Measurements from ENCODE around the gene GPR65.

GPR65 gene

GRCh38 chr14:88044776-88045446 lies 40.0 kb downstream of the GPR65 start:
- ChIA-PET CTCF (no interaction called here), POLR2A (no interaction called here)
- H3K4me1 ChIP-seq (ENCODE audit: control extremely low read depth in 1 of 4, control insufficient read depth in 4 of 4, insufficient read depth in 4 of 4, low read length in 3 of 4): peaks cover 0 to 9% (median 0%) of the 10 kb centered on the region in 4 experiments
- peak; percentile 5 to 39 (median 23) for DNase-seq
- WGBS (ENCODE audit: insufficient coverage): 100% methylated on average over 1 of the region's 4 CpGs
- H3K27ac ChIP-seq (ENCODE audit: insufficient read depth in 1 of 2, low read depth in 1 of 2, low read length in 2 of 2, poor library complexity in 1 of 2, severe bottlenecking in 2 of 2): no peak overlapping the region
- peaks cover 2 to 42% (median 5%) of the 10 kb centered on the region in 5 experiments for H3K27me3 ChIP-seq (replicated peaks in 2 of 5; ENCODE audit: control insufficient read depth in 4 of 5, insufficient read depth in 5 of 5, low read length in 4 of 5)
- H3K9me3 ChIP-seq (ENCODE audit: control extremely low read depth in 1 of 5, control insufficient read depth in 4 of 5, insufficient read depth in 2 of 5, low read depth in 1 of 5, low read length in 4 of 5): peaks cover 0 to 1% (median 0%) of the 10 kb centered on the region in 5 experiments
- no peaks in the 10 kb centered on the region for H3K36me3 ChIP-seq (ENCODE audit: control insufficient read depth in 4 of 4, insufficient read depth in 4 of 4, low read length in 3 of 4)
- no peak overlapping the region for H3K4me3 ChIP-seq (ENCODE audit: control insufficient read depth in 1 of 7, extremely low read depth in 1 of 7, insufficient read depth in 4 of 7, low read depth in 2 of 7, low read length in 6 of 7)

GRCh38 chr14:88045705-88046104 lies 40.8 kb downstream of the GPR65 start:
- Histone ChIP-seq H3K27ac (ENCODE audit: insufficient read depth in 1 of 2, low read depth in 1 of 2, low read length in 2 of 2, poor library complexity in 1 of 2, severe bottlenecking in 2 of 2) (no peak overlapping the region), H3K4me3 (ENCODE audit: control insufficient read depth in 1 of 7, extremely low read depth in 1 of 7, insufficient read depth in 4 of 7, low read depth in 2 of 7, low read length in 6 of 7) (no peak overlapping the region), H3K36me3 (ENCODE audit: control insufficient read depth in 4 of 4, insufficient read depth in 4 of 4, low read length in 3 of 4) (no peaks in the 10 kb centered on the region), H3K9me3 (ENCODE audit: control extremely low read depth in 1 of 5, control insufficient read depth in 4 of 5, insufficient read depth in 2 of 5, low read depth in 1 of 5, low read length in 4 of 5) (peaks cover 0 to 1% (median 0%) of the 10 kb centered on the region in 5 experiments), H3K27me3 (replicated peaks in 2 of 5; ENCODE audit: control insufficient read depth in 4 of 5, insufficient read depth in 5 of 5, low read length in 4 of 5) (peaks cover 2 to 42% (median 5%) of the 10 kb centered on the region in 5 experiments), H3K4me1 (ENCODE audit: control extremely low read depth in 1 of 4, control insufficient read depth in 4 of 4, insufficient read depth in 4 of 4, low read length in 3 of 4) (peaks cover 0 to 9% (median 0%) of the 10 kb centered on the region in 4 experiments)
- DNase-seq: no peak
- 32% methylated on average over 2 of the region's 3 CpGs for WGBS (ENCODE audit: insufficient coverage)
- ChIA-PET POLR2A (no interaction called here), CTCF (no interaction called here)

GRCh38 chr14:88048351-88048750 lies 43.4 kb downstream of the GPR65 start:
- ChIA-PET POLR2A (no interaction called here), CTCF (interaction anchor here (1.7 kb wide), 1 partner anchor 34 kb away, joined by 6 read pairs; no protein-coding TSS in a partner anchor)
- no peaks in the 10 kb centered on the region for H3K9me3 ChIP-seq (ENCODE audit: control extremely low read depth in 1 of 5, control insufficient read depth in 4 of 5, insufficient read depth in 2 of 5, low read depth in 1 of 5, low read length in 4 of 5)
- peaks cover 0 to 9% (median 0%) of the 10 kb centered on the region in 4 experiments for H3K4me1 ChIP-seq (ENCODE audit: control extremely low read depth in 1 of 4, control insufficient read depth in 4 of 4, insufficient read depth in 4 of 4, low read length in 3 of 4)
- no peaks in the 10 kb centered on the region for H3K36me3 ChIP-seq (ENCODE audit: control insufficient read depth in 4 of 4, insufficient read depth in 4 of 4, low read length in 3 of 4)
- no peak for DNase-seq
- no peak overlapping the region for H3K4me3 ChIP-seq (ENCODE audit: control insufficient read depth in 1 of 7, extremely low read depth in 1 of 7, insufficient read depth in 4 of 7, low read depth in 2 of 7, low read length in 6 of 7)
- peaks cover 2 to 34% (median 2%) of the 10 kb centered on the region in 5 experiments for H3K27me3 ChIP-seq (replicated peaks in 2 of 5; ENCODE audit: control insufficient read depth in 4 of 5, insufficient read depth in 5 of 5, low read length in 4 of 5)
- no peak overlapping the region for H3K27ac ChIP-seq (ENCODE audit: insufficient read depth in 1 of 2, low read depth in 1 of 2, low read length in 2 of 2, poor library complexity in 1 of 2, severe bottlenecking in 2 of 2)
- no CpG with 5 or more reads among the region's 1 CpG for WGBS (ENCODE audit: insufficient coverage)

GRCh38 chr14:88049266-88049665 lies 44.3 kb downstream of the GPR65 start:
- POLR2A ChIA-PET: no interaction called here
- no CpG with 5 or more reads among the region's 1 CpG for whole genome bisulfite sequencing (ENCODE audit: insufficient coverage)
- peaks cover 2 to 31% (median 2%) of the 10 kb centered on the region in 5 experiments for H3K27me3 ChIP-seq (replicated peaks in 2 of 5; ENCODE audit: control insufficient read depth in 4 of 5, insufficient read depth in 5 of 5, low read length in 4 of 5)
- no peak for DNase-seq
- H3K36me3 ChIP-seq (ENCODE audit: control insufficient read depth in 4 of 4, insufficient read depth in 4 of 4, low read length in 3 of 4): no peaks in the 10 kb centered on the region
- CTCF ChIA-PET: interaction anchor here (1.7 kb wide), 1 partner anchor 35 kb away, joined by 6 read pairs; no protein-coding TSS in a partner anchor
- H3K9me3 ChIP-seq (ENCODE audit: control extremely low read depth in 1 of 5, control insufficient read depth in 4 of 5, insufficient read depth in 2 of 5, low read depth in 1 of 5, low read length in 4 of 5): no peaks in the 10 kb centered on the region
- H3K4me1 ChIP-seq (ENCODE audit: control extremely low read depth in 1 of 4, control insufficient read depth in 4 of 4, insufficient read depth in 4 of 4, low read length in 3 of 4): peaks cover 0 to 9% (median 0%) of the 10 kb centered on the region in 4 experiments
- H3K4me3 ChIP-seq (ENCODE audit: control insufficient read depth in 1 of 7, extremely low read depth in 1 of 7, insufficient read depth in 4 of 7, low read depth in 2 of 7, low read length in 6 of 7): no peak overlapping the region
- no peak overlapping the region for H3K27ac ChIP-seq (ENCODE audit: insufficient read depth in 1 of 2, low read depth in 1 of 2, low read length in 2 of 2, poor library complexity in 1 of 2, severe bottlenecking in 2 of 2)

GRCh38 chr14:88049936-88050335 lies 45.0 kb downstream of the GPR65 start:
- no peak for DNase-seq
- Histone ChIP-seq H3K4me3 (ENCODE audit: control insufficient read depth in 1 of 7, extremely low read depth in 1 of 7, insufficient read depth in 4 of 7, low read depth in 2 of 7, low read length in 6 of 7) (no peak overlapping the region), H3K27ac (ENCODE audit: insufficient read depth in 1 of 2, low read depth in 1 of 2, low read length in 2 of 2, poor library complexity in 1 of 2, severe bottlenecking in 2 of 2) (no peak overlapping the region), H3K4me1 (ENCODE audit: control extremely low read depth in 1 of 4, control insufficient read depth in 4 of 4, insufficient read depth in 4 of 4, low read length in 3 of 4) (peaks cover 0 to 4% (median 0%) of the 10 kb centered on the region in 4 experiments), H3K27me3 (replicated peaks in 2 of 5; ENCODE audit: control insufficient read depth in 4 of 5, insufficient read depth in 5 of 5, low read length in 4 of 5) (peaks cover 2 to 27% (median 2%) of the 10 kb centered on the region in 5 experiments), H3K36me3 (ENCODE audit: control insufficient read depth in 4 of 4, insufficient read depth in 4 of 4, low read length in 3 of 4) (no peaks in the 10 kb centered on the region), H3K9me3 (ENCODE audit: control extremely low read depth in 1 of 5, control insufficient read depth in 4 of 5, insufficient read depth in 2 of 5, low read depth in 1 of 5, low read length in 4 of 5) (no peaks in the 10 kb centered on the region)
- WGBS (ENCODE audit: insufficient coverage): no CpG with 5 or more reads among the region's 2 CpGs
- POLR2A ChIA-PET: no interaction called here
- CTCF ChIA-PET: interaction anchor here (1.7 kb wide), 1 partner anchor 36 kb away, joined by 6 read pairs; no protein-coding TSS in a partner anchor

GRCh38 chr14:88060576-88060975 lies 55.6 kb downstream of the GPR65 start:
- Histone ChIP-seq H3K4me3 (ENCODE audit: control insufficient read depth in 1 of 7, extremely low read depth in 1 of 7, insufficient read depth in 4 of 7, low read depth in 2 of 7, low read length in 6 of 7) (no peak overlapping the region), H3K27me3 (replicated peaks in 2 of 5; ENCODE audit: control insufficient read depth in 4 of 5, insufficient read depth in 5 of 5, low read length in 4 of 5) (no peaks in the 10 kb centered on the region), H3K4me1 (ENCODE audit: control extremely low read depth in 1 of 4, control insufficient read depth in 4 of 4, insufficient read depth in 4 of 4, low read length in 3 of 4) (no peaks in the 10 kb centered on the region), H3K9me3 (ENCODE audit: control extremely low read depth in 1 of 5, control insufficient read depth in 4 of 5, insufficient read depth in 2 of 5, low read depth in 1 of 5, low read length in 4 of 5) (no peaks in the 10 kb centered on the region), H3K36me3 (ENCODE audit: control insufficient read depth in 4 of 4, insufficient read depth in 4 of 4, low read length in 3 of 4) (no peaks in the 10 kb centered on the region), H3K27ac (ENCODE audit: insufficient read depth in 1 of 2, low read depth in 1 of 2, low read length in 2 of 2, poor library complexity in 1 of 2, severe bottlenecking in 2 of 2) (no peak overlapping the region)
- CTCF ChIA-PET: no interaction called here
- no peak for DNase-seq
- 100% methylated on average over 1 of the region's 3 CpGs for WGBS (ENCODE audit: insufficient coverage)
- POLR2A ChIA-PET: no interaction called here

- Histone ChIP-seq H3K36me3 (ENCODE audit: control insufficient read depth in 4 of 4, insufficient read depth in 4 of 4, low read length in 3 of 4) (no peaks in the 10 kb centered on the region), H3K9me3 (ENCODE audit: control extremely low read depth in 1 of 5, control insufficient read depth in 4 of 5, insufficient read depth in 2 of 5, low read depth in 1 of 5, low read length in 4 of 5) (peaks cover 0 to under 1% (median 0%) of the 10 kb centered on the region in 5 experiments), H3K4me3 (ENCODE audit: control insufficient read depth in 1 of 7, extremely low read depth in 1 of 7, insufficient read depth in 4 of 7, low read depth in 2 of 7, low read length in 6 of 7) (no peak overlapping the region), H3K4me1 (ENCODE audit: control extremely low read depth in 1 of 4, control insufficient read depth in 4 of 4, insufficient read depth in 4 of 4, low read length in 3 of 4) (no peaks in the 10 kb centered on the region), H3K27ac (ENCODE audit: insufficient read depth in 1 of 2, low read depth in 1 of 2, low read length in 2 of 2, poor library complexity in 1 of 2, severe bottlenecking in 2 of 2) (no peak overlapping the region), H3K27me3 (replicated peaks in 2 of 5; ENCODE audit: control insufficient read depth in 4 of 5, insufficient read depth in 5 of 5, low read length in 4 of 5) (peaks cover 0 to 4% (median 0%) of the 10 kb centered on the region in 5 experiments)
- ChIA-PET POLR2A (no interaction called here), CTCF (no interaction called here)
- no peak for DNase-seq
- no CpG with 5 or more reads among the region's 2 CpGs for WGBS (ENCODE audit: insufficient coverage)
Measured at GRCh38 chr14:88063811-88064210, 58.9 kb downstream of the GPR65 start.
